GM21723 (cell line): ENCODE results near the gene SEMA4D.
"Not testable (repeated sequence)": the region's sequence is repeated elsewhere in the genome, so short reads cannot be mapped to it uniquely, and the experiment has no call there.

Experiments
- ATAC-seq: cut with Tn5 transposase; IDR thresholded peaks from one replicate; pipeline ENCODE4 v1.9.1; 2021; ENCODE audit warnings: mild to moderate bottlenecking, moderate library complexity; ENCODE audit not compliant: unreplicated experiment

The SEMA4D gene

GRCh38 chr9:89361031-89361430, 136.9 kb downstream of the SEMA4D start:
- ATAC-seq: no peak

- no peak for ATAC-seq
Observed at GRCh38 chr9:89360465-89360864, 137.4 kb downstream of the SEMA4D start.

- ATAC-seq: no peak
Observed at GRCh38 chr9:89359751-89360261, 138.1 kb downstream of the SEMA4D start.

- no peak for ATAC-seq
Observed at GRCh38 chr9:89358985-89359384, 138.9 kb downstream of the SEMA4D start.

GRCh38 chr9:89358376-89358916, 139.5 kb downstream of the SEMA4D start:
- ATAC-seq: no peak

GRCh38 chr9:89357331-89358197, 140.3 kb downstream of the SEMA4D start:
- no peak for ATAC-seq

- no peak for ATAC-seq
Observed at GRCh38 chr9:89356782-89357181, 141.1 kb downstream of the SEMA4D start.

GRCh38 chr9:89354471-89354870, 143.4 kb downstream of the SEMA4D start:
- no peak for ATAC-seq

GRCh38 chr9:89353989-89354388, 143.9 kb downstream of the SEMA4D start:
- ATAC-seq: no peak

- no peak for ATAC-seq
Observed at GRCh38 chr9:89352874-89353649, 144.9 kb downstream of the SEMA4D start.

- no peak for ATAC-seq
Observed at GRCh38 chr9:89352451-89352850, 145.5 kb downstream of the SEMA4D start.

GRCh38 chr9:89351584-89352300, 146.2 kb downstream of the SEMA4D start:
- no peak for ATAC-seq

- ATAC-seq: no peak
Observed at GRCh38 chr9:89350988-89351557, 146.8 kb downstream of the SEMA4D start.

- ATAC-seq: no peak
Observed at GRCh38 chr9:89349607-89350006, 148.3 kb downstream of the SEMA4D start.

- ATAC-seq: no peak
Observed at GRCh38 chr9:89347651-89348050, 150.3 kb downstream of the SEMA4D start.

- ATAC-seq: no peak
Observed at GRCh38 chr9:89346696-89347095, 151.2 kb downstream of the SEMA4D start.

- no peak for ATAC-seq
Observed at GRCh38 chr9:89345476-89345875, 152.4 kb downstream of the SEMA4D start.

- not testable (repeated sequence) for ATAC-seq
Observed at GRCh38 chr9:89343812-89344211, 154.1 kb downstream of the SEMA4D start.

- ATAC-seq: no peak
Observed at GRCh38 chr9:89342948-89343347, 155.0 kb downstream of the SEMA4D start.

- no peak for ATAC-seq
Observed at GRCh38 chr9:89342213-89342612, 155.7 kb downstream of the SEMA4D start.

- ATAC-seq: peak; percentile 84
Observed at GRCh38 chr9:89340332-89340731, 157.6 kb downstream of the SEMA4D start.
